Measurements from ENCODE around the gene RNF183.
"Not testable (repeated sequence)": the region's sequence is repeated elsewhere in the genome, so short reads cannot be mapped to it uniquely, and the experiment has no call there.

RNF183 gene

GRCh38 chr9:113289091-113289490 lies 14.1 kb downstream of the RNF183 start:
- intact Hi-C loops (cut with DNase I) = no loop called here
- no peak for DNase-seq

GRCh38 chr9:113281356-113281755 lies 21.8 kb downstream of the RNF183 start:
- no peak for DNase-seq
- intact Hi-C loops (cut with DNase I) = no loop called here

GRCh38 chr9:113278840-113279239 lies 24.3 kb downstream of the RNF183 start:
- intact Hi-C loops (cut with DNase I) = loop anchor here (5.0 to 10.0 kb wide), 2 partner anchors 123 to 376 kb away; partner anchors contain the start of gene ALAD

GRCh38 chr9:113275157-113276131 lies 27.7 kb downstream of the RNF183 start, which contains the start of the genes CDC26 and PRPF4:
Gene CDC26 (minus strand): TSS chr9:113275572. CDS start chr9:113272507, 3,065 bp downstream.
Gene PRPF4 (plus strand): TSS chr9:113275658. CDS start chr9:113275744, 86 bp downstream.
- DNase-seq = peak; percentile 92 to 99 (median 98)
- intact Hi-C loops (cut with DNase I) = loop anchor here (2.0 to 10.0 kb wide), 3 partner anchors 55 to 379 kb away; partner anchors contain the start of genes ALAD, FKBP15 and SLC31A1

More at GRCh38 chr9:113278840-113279239, 24.3 kb downstream of the RNF183 start:
- DNase-seq = no peak

GRCh38 chr9:113274474-113275156 lies 28.6 kb downstream of the RNF183 start:
- intact Hi-C loops (cut with DNase I) = loop anchor here (2.0 to 10.0 kb wide), 3 partner anchors 54 to 380 kb away; partner anchors contain the start of genes ALAD, FKBP15 and SLC31A1
- peak in 12 of 42 donors; percentile 11 to 66 (median 38) for DNase-seq

GRCh38 chr9:113269871-113270270 lies 33.3 kb downstream of the RNF183 start:
- DNase-seq = no peak
- intact Hi-C loops (cut with DNase I) = loop anchor here (10.0 kb wide), 1 partner anchor 385 kb away; no protein-coding TSS in a partner anchor

GRCh38 chr9:113269355-113269754 lies 33.8 kb downstream of the RNF183 start:
- intact Hi-C loops (cut with DNase I) = no loop called here

GRCh38 chr9:113267911-113268566 lies 35.1 kb downstream of the RNF183 start:
- DNase-seq = no peak
- intact Hi-C loops (cut with DNase I) = no loop called here

More at GRCh38 chr9:113269355-113269754, 33.8 kb downstream of the RNF183 start:
- no peak for DNase-seq

GRCh38 chr9:113266174-113266573 lies 37.0 kb downstream of the RNF183 start:
- intact Hi-C loops (cut with DNase I) = no loop called here
- DNase-seq = no peak

- intact Hi-C loops (cut with DNase I) = no loop called here
- DNase-seq = no peak
Measured at GRCh38 chr9:113261917-113262671, 41.1 kb downstream of the RNF183 start.

GRCh38 chr9:113258282-113258681 lies 44.9 kb downstream of the RNF183 start:
- no peak for DNase-seq
- intact Hi-C loops (cut with DNase I) = no loop called here

GRCh38 chr9:113257863-113258262 lies 45.3 kb downstream of the RNF183 start:
- intact Hi-C loops (cut with DNase I) = no loop called here
- no peak for DNase-seq

- no peak for DNase-seq
- intact Hi-C loops (cut with DNase I) = no loop called here
Measured at GRCh38 chr9:113255438-113255837, 47.7 kb downstream of the RNF183 start.

- no peak for DNase-seq
- intact Hi-C loops (cut with DNase I) = no loop called here
Measured at GRCh38 chr9:113254991-113255390, 48.2 kb downstream of the RNF183 start.

- intact Hi-C loops (cut with DNase I) = no loop called here
- no peak for DNase-seq
Measured at GRCh38 chr9:113250807-113251206, 52.4 kb downstream of the RNF183 start.

- intact Hi-C loops (cut with DNase I); DNase-seq: not testable (repeated sequence)
Measured at GRCh38 chr9:113249661-113250060, 53.5 kb downstream of the RNF183 start.

GRCh38 chr9:113247640-113248039 lies 55.5 kb downstream of the RNF183 start:
- no peak for DNase-seq
- intact Hi-C loops (cut with DNase I) = no loop called here

All from head of caudate nucleus (tissue), 42 donors.